Common myeloid progenitor, CD34-positive (primary cell): Measurements from ENCODE around the gene CRYBA4. TPM values are rescaled to one million over a fixed set of nuclear protein-coding genes. Genes with fewer than 3 reads are reported as not detected.

Experiments
- CTCF ChIA-PET: fragments of 350-600 bp; sonication (Branson Sonifier 250); formaldehyde crosslinking; loops from one replicate; lab custom pipeline; 2021; ENCODE audit warnings: antibody characterized with exemption; lab: Charles Lee
- POLR2A ChIA-PET: fragments of 350-600 bp; sonication (Branson Sonifier 250); formaldehyde crosslinking; loops from one replicate; lab custom pipeline; 2021; ENCODE audit warnings: antibody characterized with exemption; lab: Charles Lee
- DNase-seq, 3 donors: peaks; one replicate each; pipeline versions ENCODE4 v3.0.0 to v3.0.0-alpha.2; 2013
- H3K27ac ChIP-seq, 2 experiments: 1 replicate in 1 of 2; 2 replicates in 1 of 2; pipeline ENCODE4 v1.7.0; 2013; ENCODE audit warnings: inconsistent platforms in 2 of 2, low read length in 2 of 2, mild to moderate bottlenecking in 2 of 2, low read depth in 1 of 2, moderate library complexity in 1 of 2; ENCODE audit not compliant: severe bottlenecking in 2 of 2, insufficient read depth in 1 of 2, poor library complexity in 1 of 2
- H3K27me3 ChIP-seq, 5 experiments: replicated peaks in 2 of 5; 1 replicate in 3 of 5; 2 replicates in 2 of 5; pipeline versions ENCODE4 v1.6.1 to v1.7.0; 2013; ENCODE audit warnings: low read length in 4 of 5, mild to moderate bottlenecking in 2 of 5, moderate library complexity in 2 of 5, inconsistent platforms in 1 of 5; ENCODE audit not compliant: insufficient read depth in 5 of 5, control insufficient read depth in 4 of 5
- H3K36me3 ChIP-seq, 4 experiments: 1 replicate in 2 of 4; 2 replicates in 2 of 4; pipeline versions ENCODE4 v1.6.1 to v1.7.0; 2013; ENCODE audit warnings: low read length in 3 of 4, control low read depth in 1 of 4, mild to moderate bottlenecking in 1 of 4; ENCODE audit not compliant: control insufficient read depth in 4 of 4, insufficient read depth in 4 of 4
- H3K4me1 ChIP-seq, 4 experiments: 1 replicate in 3 of 4; 2 replicates in 1 of 4; pipeline versions ENCODE4 v1.6.1 to v1.7.1; 2013; ENCODE audit warnings: low read length in 3 of 4, mild to moderate bottlenecking in 3 of 4, control low read depth in 1 of 4, inconsistent platforms in 1 of 4, moderate library complexity in 1 of 4; ENCODE audit not compliant: control insufficient read depth in 4 of 4, insufficient read depth in 4 of 4; ENCODE audit errors: control extremely low read depth in 1 of 4
- H3K4me3 ChIP-seq, 7 experiments: 1 replicate in 4 of 7; 2 replicates in 3 of 7; pipeline versions ENCODE4 v1.5.1 to v1.7.0; 2013; ENCODE audit warnings: mild to moderate bottlenecking in 7 of 7, low read length in 6 of 7, moderate library complexity in 6 of 7, inconsistent platforms in 2 of 7, low read depth in 2 of 7, control low read depth in 1 of 7; ENCODE audit not compliant: insufficient read depth in 4 of 7, control insufficient read depth in 1 of 7; ENCODE audit errors: extremely low read depth in 1 of 7
- H3K9me3 ChIP-seq, 5 experiments: 1 replicate in 4 of 5; 2 replicates in 1 of 5; pipeline versions ENCODE4 v1.6.1 to v1.7.1; 2013; ENCODE audit warnings: low read length in 4 of 5, mild to moderate bottlenecking in 2 of 5, inconsistent platforms in 1 of 5, low read depth in 1 of 5, moderate library complexity in 1 of 5; ENCODE audit not compliant: control insufficient read depth in 4 of 5, insufficient read depth in 2 of 5; ENCODE audit errors: control extremely low read depth in 1 of 5
- WGBS: methylation state at CpG from one replicate; pipeline ENCODE4 v1.1.5; 2013; ENCODE audit not compliant: insufficient coverage; 5-methylcytosine and 5-hydroxymethylcytosine counted together
- polyA plus RNA-seq: library from polyadenylated mRNA; unstranded; fragments of 120-200 nt; gene quantifications from one replicate; pipeline ENCODE4 v1.2.1, GENCODE V29; 2013

CRYBA4 gene
- not detected for polyA plus RNA-seq

DNA sequence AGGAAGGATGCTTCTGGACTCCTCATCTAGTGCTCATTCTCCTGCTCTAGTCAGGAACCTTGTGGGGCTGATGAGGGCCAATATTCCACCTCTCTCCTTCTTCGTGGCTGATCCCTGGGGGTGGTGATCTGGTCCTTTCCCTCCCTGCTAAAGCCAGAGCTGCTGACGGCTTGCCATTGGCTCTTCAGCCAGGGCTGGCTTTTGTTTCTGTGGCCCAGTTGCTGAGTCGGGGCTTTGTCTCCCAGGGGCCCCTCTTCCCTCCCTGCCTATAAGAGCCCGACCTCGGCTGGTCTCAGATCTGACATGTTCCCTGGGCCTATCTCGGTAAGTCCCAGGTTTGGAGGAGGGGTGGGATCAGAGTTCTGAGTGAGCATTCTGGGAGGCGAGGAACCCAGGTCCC, at the start of gene CRYBA4:
Gene CRYBA4, plus strand, starts transcription at position 301 of the 400 bp plus-strand sequence. CDS start 634 bp downstream, outside the sequence.
- no peaks in the 10 kb centered on the region for H3K36me3 ChIP-seq
- H3K9me3 ChIP-seq = no peaks in the 10 kb centered on the region
- CTCF ChIA-PET = interaction anchor here (0.7 to 1.3 kb wide), 2 partner anchors 19 to 20 kb away, joined by 3 read pairs; no protein-coding TSS in a partner anchor
- H3K4me3 ChIP-seq = no peak within 1 kb of the TSS
- DNase-seq = no peak
- POLR2A ChIA-PET = no interaction called here
- 92% methylated on average over 4 of the region's 7 CpGs for WGBS
- peaks cover 0 to 33% (median 25%) of the 10 kb centered on the region in 4 experiments for H3K4me1 ChIP-seq
- no peak within 1 kb of the TSS for H3K27ac ChIP-seq
- H3K27me3 ChIP-seq = no peaks in the 10 kb centered on the region

DNA sequence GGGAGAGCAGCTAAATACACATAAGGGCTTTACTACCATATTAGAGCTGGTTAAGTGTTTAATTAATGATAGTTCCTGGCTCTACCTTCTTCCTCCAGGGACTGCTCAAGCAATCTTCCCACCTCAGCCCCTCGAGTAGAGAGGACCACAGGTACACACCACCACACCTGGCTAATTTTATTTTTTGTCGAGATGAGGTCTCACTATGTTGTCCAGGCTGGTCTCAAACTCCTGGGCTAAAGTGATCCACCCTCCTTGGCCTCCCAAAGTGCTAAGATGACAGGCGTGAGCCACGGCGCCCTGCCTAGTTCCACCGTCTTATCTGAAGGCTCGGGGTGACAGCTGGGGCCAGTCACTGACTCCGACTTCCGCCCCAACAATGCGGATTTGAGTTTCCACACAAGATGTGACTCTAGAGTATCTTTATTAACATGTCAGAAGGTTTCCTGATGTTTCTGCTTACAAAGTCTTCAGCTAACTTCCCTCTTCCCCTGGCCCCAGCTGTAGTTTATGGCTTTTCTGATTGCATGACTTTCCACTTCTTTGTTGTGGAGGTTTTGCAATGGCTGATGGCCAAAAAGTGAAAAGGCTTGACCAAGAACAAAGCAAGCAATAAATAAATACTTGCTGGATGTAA, 48.6 kb upstream of the CRYBA4 start:
- peak overlapping the region in 1 of 2 experiments; percentile 73 for H3K27ac ChIP-seq
- peak; percentile 79 to 96 (median 92) for DNase-seq
- peak overlapping the region in 3 of 7 experiments; percentile 14 to 38 (median 28) for H3K4me3 ChIP-seq
- WGBS = 2% methylated on average over 9 of the region's 10 CpGs
- peaks cover 25 to 77% (median 59%) of the 10 kb centered on the region in 4 experiments for H3K4me1 ChIP-seq
- POLR2A ChIA-PET = interaction anchor here (0.7 to 1.5 kb wide), 3 partner anchors 27 to 90 kb away, joined by 3 read pairs; partner anchors contain the start of genes HPS4 and SRRD
- no peaks in the 10 kb centered on the region for H3K9me3 ChIP-seq
- H3K36me3 ChIP-seq = peaks cover 0 to 3% (median 0%) of the 10 kb centered on the region in 4 experiments
- H3K27me3 ChIP-seq = no peaks in the 10 kb centered on the region
- CTCF ChIA-PET = interaction anchor here (0.6 to 2.3 kb wide), 8 partner anchors 8 to 72 kb away, joined by 3 to 8 read pairs (median 3); no protein-coding TSS in a partner anchor

DNA sequence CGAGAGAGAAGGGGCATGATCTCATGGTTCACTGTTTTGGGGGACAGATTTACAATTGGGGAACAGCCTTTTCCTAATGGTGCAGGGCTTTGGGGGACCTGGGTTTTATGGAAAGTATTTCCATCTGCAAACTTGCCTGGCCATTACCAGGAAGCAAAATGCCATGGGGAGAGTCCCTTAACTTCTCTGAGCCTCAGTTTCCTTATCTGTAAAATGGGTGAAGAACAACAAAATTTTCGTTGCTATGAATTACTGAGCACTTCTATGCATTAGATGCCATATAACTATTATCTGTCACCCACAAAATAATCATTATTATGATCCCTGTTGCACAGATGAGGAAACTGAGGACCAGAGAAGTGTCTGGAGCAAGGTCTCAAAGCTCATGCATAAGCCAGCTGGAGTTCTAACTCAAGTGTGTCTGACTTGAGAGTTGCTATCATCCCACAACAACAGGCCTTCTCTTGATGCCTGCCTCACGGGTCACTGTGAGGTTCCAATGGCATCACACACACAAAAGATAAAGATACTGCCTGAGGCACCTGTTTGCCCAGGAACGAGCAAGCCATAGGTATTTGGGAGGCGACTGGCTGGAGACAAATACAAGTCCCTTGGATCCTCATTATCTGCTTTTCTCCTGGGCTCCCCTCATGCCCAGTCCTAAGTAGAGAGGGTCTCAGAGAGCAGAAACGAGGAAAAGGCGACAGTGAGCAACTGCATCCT, 47.6 kb upstream of the CRYBA4 start:
- no peak for DNase-seq
- peaks cover 25 to 80% (median 63%) of the 10 kb centered on the region in 4 experiments for H3K4me1 ChIP-seq
- peaks cover 0 to 5% (median 0%) of the 10 kb centered on the region in 4 experiments for H3K36me3 ChIP-seq
- WGBS = 63% methylated on average over 3 of the region's 7 CpGs
- peak overlapping the region in 1 of 2 experiments; percentile 73 for H3K27ac ChIP-seq
- peak overlapping the region in 2 of 7 experiments; percentile 11 to 38 for H3K4me3 ChIP-seq
- POLR2A ChIA-PET = no interaction called here
- H3K9me3 ChIP-seq = no peaks in the 10 kb centered on the region
- no peaks in the 10 kb centered on the region for H3K27me3 ChIP-seq
- CTCF ChIA-PET = interaction anchor here (1.4 kb wide), 2 partner anchors 23 to 61 kb away, joined by 3 read pairs; no protein-coding TSS in a partner anchor

DNA sequence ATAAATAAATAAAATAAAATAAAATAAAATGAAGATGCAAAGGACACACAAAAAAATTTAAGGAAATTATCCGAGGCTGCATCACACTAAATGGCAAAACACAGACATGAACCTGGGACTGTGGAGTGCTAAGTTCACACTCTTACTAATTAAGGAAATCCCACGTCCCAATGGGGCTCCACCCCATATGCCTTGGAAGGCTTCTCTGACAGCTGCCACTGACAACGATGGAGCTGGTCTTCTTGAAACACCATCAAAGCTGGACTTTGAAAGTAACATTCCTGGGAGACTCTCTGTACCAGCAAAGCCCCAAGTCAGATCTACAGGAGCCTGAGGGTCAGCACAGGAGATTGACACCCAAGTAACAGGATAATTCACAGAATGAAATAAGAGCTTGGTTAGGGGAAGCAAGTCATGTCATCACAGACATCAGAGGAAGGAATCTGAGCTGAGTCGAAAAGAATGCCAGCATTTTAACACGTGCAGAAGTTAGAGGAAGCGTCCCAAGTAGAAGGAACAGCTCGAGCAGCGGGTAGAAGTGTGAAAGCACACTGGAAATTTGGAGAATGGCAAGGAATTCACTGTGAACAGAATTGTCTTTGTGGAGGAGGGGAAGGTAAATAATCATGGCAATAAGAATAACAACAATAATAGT, 45.6 kb upstream of the CRYBA4 start:
- POLR2A ChIA-PET = no interaction called here
- H3K4me1 ChIP-seq = peaks cover 32 to 81% (median 66%) of the 10 kb centered on the region in 4 experiments
- H3K9me3 ChIP-seq = no peaks in the 10 kb centered on the region
- WGBS = 25% methylated on average over 8 of the region's 8 CpGs
- peak in 1 of 3 donors; percentile 38 for DNase-seq
- peaks cover 0 to 8% (median 0%) of the 10 kb centered on the region in 4 experiments for H3K36me3 ChIP-seq
- CTCF ChIA-PET = interaction anchor here (0.6 to 1.5 kb wide), 4 partner anchors 9 to 193 kb away, joined by 3 to 4 read pairs (median 4); no protein-coding TSS in a partner anchor
- H3K4me3 ChIP-seq = no peak overlapping the region
- no peaks in the 10 kb centered on the region for H3K27me3 ChIP-seq
- no peak overlapping the region for H3K27ac ChIP-seq

DNA sequence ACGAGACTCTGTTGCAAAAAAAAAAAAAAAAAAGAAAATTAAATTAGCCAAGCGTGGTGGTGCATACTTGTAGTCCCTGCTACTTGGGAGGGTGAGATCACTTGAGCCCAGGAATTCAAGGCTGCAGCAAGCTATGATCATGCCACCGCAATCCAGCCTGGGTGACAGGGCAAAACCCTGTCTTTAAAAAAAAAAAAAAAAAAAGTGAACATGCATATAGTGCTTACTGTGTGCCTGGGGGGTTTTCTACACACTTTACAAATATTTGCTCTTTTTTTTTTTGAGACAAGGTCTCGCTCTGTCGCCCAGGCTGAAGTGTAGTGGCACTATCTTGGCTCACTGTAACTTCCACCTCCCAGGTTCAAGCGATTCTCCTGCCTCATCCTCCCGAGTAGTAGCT, 44.7 kb upstream of the CRYBA4 start:
- H3K27me3 ChIP-seq = no peaks in the 10 kb centered on the region
- CTCF ChIA-PET = interaction anchor here (1.0 to 1.4 kb wide), 5 partner anchors 12 to 74 kb away, joined by 3 to 4 read pairs (median 3); no protein-coding TSS in a partner anchor
- no peaks in the 10 kb centered on the region for H3K9me3 ChIP-seq
- H3K4me1 ChIP-seq = peaks cover 32 to 76% (median 60%) of the 10 kb centered on the region in 4 experiments
- H3K27ac ChIP-seq = no peak overlapping the region
- DNase-seq = no peak
- POLR2A ChIA-PET = interaction anchor here (0.6 kb wide), 1 partner anchor 73 kb away, joined by 3 read pairs; no protein-coding TSS in a partner anchor
- peaks cover 0 to 15% (median 3%) of the 10 kb centered on the region in 4 experiments for H3K36me3 ChIP-seq
- H3K4me3 ChIP-seq = no peak overlapping the region
- WGBS = 100% methylated on average over 1 of the region's 7 CpGs

DNA sequence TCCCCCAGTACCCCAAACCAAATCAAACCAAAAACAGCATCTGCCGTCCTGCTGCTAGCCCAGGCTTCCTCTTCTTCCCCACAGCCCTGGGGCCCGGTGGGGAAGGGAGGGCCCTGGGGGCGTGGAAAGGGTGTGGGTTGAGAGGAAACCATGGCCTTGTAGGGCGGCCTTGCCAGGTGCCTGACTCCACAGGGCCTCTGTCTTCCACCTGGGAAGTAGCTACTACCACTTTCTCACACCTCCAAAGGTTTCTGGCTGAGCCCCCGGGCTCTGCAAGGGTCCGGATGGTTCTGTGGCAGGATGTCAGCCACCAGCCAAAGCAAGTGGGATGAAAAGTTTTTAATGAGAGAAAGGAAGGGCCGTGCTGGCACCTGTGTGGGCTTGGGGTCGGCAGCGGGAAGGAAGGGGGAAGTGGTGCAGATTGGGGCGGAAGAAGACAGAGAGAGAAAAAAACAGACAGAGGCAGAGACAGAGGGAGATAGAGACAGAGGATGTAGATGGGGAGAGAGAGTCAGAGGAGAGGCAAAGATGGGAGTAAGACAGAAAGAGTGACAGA, 42.4 kb upstream of the CRYBA4 start:
- peaks cover 16 to 56% (median 43%) of the 10 kb centered on the region in 4 experiments for H3K4me1 ChIP-seq
- CTCF ChIA-PET = interaction anchor here (0.7 kb wide), 2 partner anchors 52 to 77 kb away, joined by 3 read pairs; no protein-coding TSS in a partner anchor
- peak overlapping the region in 6 of 7 experiments; percentile 32 to 49 (median 41) for H3K4me3 ChIP-seq
- 2% methylated on average over 5 of the region's 10 CpGs for WGBS
- peak; percentile 68 to 93 (median 90) for DNase-seq
- H3K27ac ChIP-seq = peak overlapping the region in 1 of 2 experiments; percentile 54
- POLR2A ChIA-PET = no interaction called here
- H3K9me3 ChIP-seq = no peaks in the 10 kb centered on the region
- peaks cover 3 to 20% (median 5%) of the 10 kb centered on the region in 4 experiments for H3K36me3 ChIP-seq
- H3K27me3 ChIP-seq = no peaks in the 10 kb centered on the region
